Measurements from ENCODE around the gene AOC2.
"Not testable (repeated sequence)": the region's sequence is repeated elsewhere in the genome, so short reads cannot be mapped to it uniquely, and the experiment has no call there.

AOC2 gene

GRCh38 chr17:42878924-42879595, 34.7 kb downstream of the AOC2 start:
- ChIA-PET POLR2A (no interaction called here), CTCF (no interaction called here)
- TF ChIP-seq FOXA1 (IDR thresholded peaks at IDR 0.05): no peak
- no peak for TF ChIP-seq SUZ12 (IDR thresholded peaks at IDR 0.05)
- no peak for TF ChIP-seq NFRKB (IDR thresholded peaks at IDR 0.05)
- TF ChIP-seq PKNOX1 (IDR thresholded peaks at IDR 0.05): no peak
- TF ChIP-seq ELF4 (IDR thresholded peaks at IDR 0.05): no peak
- TF ChIP-seq ARNT (IDR thresholded peaks at IDR 0.05): no peak
- TF ChIP-seq HDGF (IDR thresholded peaks at IDR 0.05; ENCODE audit: borderline replicate concordance): no peak
- no peak for TF ChIP-seq FOXM1 (IDR thresholded peaks at IDR 0.05; ENCODE audit: borderline replicate concordance)
- TF ChIP-seq CTBP1 (IDR thresholded peaks at IDR 0.05; ENCODE audit: borderline replicate concordance): no peak
- TF ChIP-seq LEF1 (IDR thresholded peaks at IDR 0.05; ENCODE audit: borderline replicate concordance): no peak
- DNase-seq (ENCODE audit: extremely low spot score): no peak

- POLR2A ChIA-PET: interaction anchor here (1.3 kb wide), 1 partner anchor 118 kb away, joined by 4 read pairs; the partner anchor contains the start of gene RPL27
- no peak for TF ChIP-seq L3MBTL2 (conservative IDR thresholded peaks at IDR 0.05)
- TF ChIP-seq BHLHE40 (IDR thresholded peaks at IDR 0.05; ENCODE audit: borderline replicate concordance): no peak
- no peak for TF ChIP-seq TARDBP (IDR thresholded peaks at IDR 0.05)
- no peak for TF ChIP-seq FOXK2 (IDR thresholded peaks at IDR 0.05)
- TF ChIP-seq PKNOX1 (IDR thresholded peaks at IDR 0.05): no peak
- no peak for TF ChIP-seq ZNF384 (IDR thresholded peaks at IDR 0.05)
- TF ChIP-seq FOXA1 (IDR thresholded peaks at IDR 0.05): no peak
- TF ChIP-seq SUZ12 (IDR thresholded peaks at IDR 0.05): no peak
- TF ChIP-seq SP1 (IDR thresholded peaks at IDR 0.05): no peak
- no peak for TF ChIP-seq NFRKB (IDR thresholded peaks at IDR 0.05)
- TF ChIP-seq ELF4 (IDR thresholded peaks at IDR 0.05): no peak
- no peak for TF ChIP-seq ARNT (IDR thresholded peaks at IDR 0.05)
- no peak for TF ChIP-seq CTBP1 (IDR thresholded peaks at IDR 0.05; ENCODE audit: borderline replicate concordance)
- TF ChIP-seq LEF1 (IDR thresholded peaks at IDR 0.05; ENCODE audit: borderline replicate concordance): no peak
- no peak for TF ChIP-seq FOXM1 (IDR thresholded peaks at IDR 0.05; ENCODE audit: borderline replicate concordance)
- no peak for TF ChIP-seq HDGF (IDR thresholded peaks at IDR 0.05; ENCODE audit: borderline replicate concordance)
- DNase-seq (ENCODE audit: extremely low spot score): no peak
- CTCF ChIA-PET: no interaction called here
Observed at GRCh38 chr17:42879596-42879985, 35.2 kb downstream of the AOC2 start.

- ChIA-PET CTCF (interaction anchor here (1.0 kb wide), 1 partner anchor 10 kb away, joined by 3 read pairs; no protein-coding TSS in a partner anchor), POLR2A (interaction anchor here (0.7 to 1.3 kb wide), 2 partner anchors 22 to 117 kb away, joined by 3 to 4 read pairs; partner anchors contain the start of gene RPL27)
- DNase-seq (ENCODE audit: extremely low spot score): no peak
- no peak for TF ChIP-seq SP1 (IDR thresholded peaks at IDR 0.05)
- no peak for TF ChIP-seq CTBP1 (IDR thresholded peaks at IDR 0.05; ENCODE audit: borderline replicate concordance)
- no peak for TF ChIP-seq NFRKB (IDR thresholded peaks at IDR 0.05)
- no peak for TF ChIP-seq BHLHE40 (IDR thresholded peaks at IDR 0.05; ENCODE audit: borderline replicate concordance)
- TF ChIP-seq FOXK2 (IDR thresholded peaks at IDR 0.05): no peak
- no peak for TF ChIP-seq ARNT (IDR thresholded peaks at IDR 0.05)
- no peak for TF ChIP-seq SUZ12 (IDR thresholded peaks at IDR 0.05)
- TF ChIP-seq L3MBTL2 (conservative IDR thresholded peaks at IDR 0.05): no peak
- no peak for TF ChIP-seq FOXM1 (IDR thresholded peaks at IDR 0.05; ENCODE audit: borderline replicate concordance)
- TF ChIP-seq FOXA1 (IDR thresholded peaks at IDR 0.05): no peak
- no peak for TF ChIP-seq LEF1 (IDR thresholded peaks at IDR 0.05; ENCODE audit: borderline replicate concordance)
- no peak for TF ChIP-seq ZNF384 (IDR thresholded peaks at IDR 0.05)
- no peak for TF ChIP-seq HDGF (IDR thresholded peaks at IDR 0.05; ENCODE audit: borderline replicate concordance)
Observed at GRCh38 chr17:42880776-42881310, 36.5 kb downstream of the AOC2 start.

GRCh38 chr17:42881706-42882105, 37.3 kb downstream of the AOC2 start:
- CTCF ChIA-PET: interaction anchor here (0.6 kb wide), 1 partner anchor 11 kb away, joined by 5 read pairs; no protein-coding TSS in a partner anchor
- DNase-seq (ENCODE audit: extremely low spot score): not testable (repeated sequence)
- POLR2A ChIA-PET: interaction anchor here (0.7 kb wide), 1 partner anchor 23 kb away, joined by 3 read pairs; no protein-coding TSS in a partner anchor

- POLR2A ChIA-PET: no interaction called here
- TF ChIP-seq PKNOX1 (IDR thresholded peaks at IDR 0.05) (no peak), SP1 (IDR thresholded peaks at IDR 0.05) (no peak), FOXK2 (IDR thresholded peaks at IDR 0.05) (no peak), BHLHE40 (IDR thresholded peaks at IDR 0.05; ENCODE audit: borderline replicate concordance) (no peak), L3MBTL2 (conservative IDR thresholded peaks at IDR 0.05) (no peak), HDGF (IDR thresholded peaks at IDR 0.05; ENCODE audit: borderline replicate concordance) (no peak)
- DNase-seq (ENCODE audit: extremely low spot score): no peak
- CTCF ChIA-PET: no interaction called here
Observed at GRCh38 chr17:42882166-42882565, 37.8 kb downstream of the AOC2 start.

- no peak for TF ChIP-seq HDGF (IDR thresholded peaks at IDR 0.05; ENCODE audit: borderline replicate concordance)
- no peak for TF ChIP-seq FOXK2 (IDR thresholded peaks at IDR 0.05)
- TF ChIP-seq SP1 (IDR thresholded peaks at IDR 0.05): no peak
- TF ChIP-seq FOXM1 (IDR thresholded peaks at IDR 0.05; ENCODE audit: borderline replicate concordance): no peak
- no peak for TF ChIP-seq FOXA1 (IDR thresholded peaks at IDR 0.05)
- no peak for TF ChIP-seq CTBP1 (IDR thresholded peaks at IDR 0.05; ENCODE audit: borderline replicate concordance)
- TF ChIP-seq SUZ12 (IDR thresholded peaks at IDR 0.05): no peak
- TF ChIP-seq L3MBTL2 (conservative IDR thresholded peaks at IDR 0.05): no peak
- no peak for TF ChIP-seq ZNF384 (IDR thresholded peaks at IDR 0.05)
- ChIA-PET CTCF (no interaction called here), POLR2A (no interaction called here)
- DNase-seq (ENCODE audit: extremely low spot score): no peak
Observed at GRCh38 chr17:42883802-42884558, 39.6 kb downstream of the AOC2 start.

GRCh38 chr17:42885806-42886205, 41.4 kb downstream of the AOC2 start:
- POLR2A ChIA-PET: interaction anchor here (1.5 kb wide), 1 partner anchor 62 kb away, joined by 3 read pairs; the partner anchor contains the start of gene BECN1
- DNase-seq (ENCODE audit: extremely low spot score); CTCF ChIA-PET: not testable (repeated sequence)

Measured in HEK293T (cell line).